GM12878 (cell line): ENCODE measurements around the gene KDM2A. TPM values are rescaled to one million over a fixed set of nuclear protein-coding genes. Genes with fewer than 3 reads are reported as not detected.

ENCODE experiments used
- ATAC-seq: fragments of 200-7000 bp; cut with Tn5 transposase; 3 replicates; pipeline ENCODE4 v1.9.1; 2020; ENCODE audit warnings: mild to moderate bottlenecking, moderate library complexity
- BruUV-seq: library from RNA; stranded (reverse); fragments of 400-500 nt; replicated peaks from 2 replicates; lab custom pipeline; 2021; lab: Mats Ljungman, UMichigan
- CTCF ChIA-PET: fragments of 300-600 bp; sonication (Branson Sonifier 250); formaldehyde crosslinking; extraction: SDS; loops from one replicate; lab custom pipeline; 2021; ENCODE audit warnings: inconsistent platforms; lab: Yijun Ruan, JAX
- POLR2A ChIA-PET: fragments of 350-600 bp; formaldehyde crosslinking; extraction: SDS; loops from one replicate; lab custom pipeline; 2021; ENCODE audit warnings: inconsistent platforms; lab: Charles Lee
- RAD21 ChIA-PET: fragments of 300-600 bp; sonication (Branson Sonifier 250); formaldehyde crosslinking; loops from one replicate; lab custom pipeline; 2023; ENCODE audit warnings: antibody characterized with exemption; ENCODE audit not compliant: unreplicated experiment; lab: Charles Lee
- SMC1A ChIA-PET: fragments of 300-600 bp; sonication (Branson Sonifier 250); formaldehyde crosslinking; loops from one replicate; lab custom pipeline; 2023; ENCODE audit not compliant: unreplicated experiment, uncharacterized antibody; lab: Charles Lee
- DNase-seq: peaks from one replicate; pipeline ENCODE4 v3.0.0-alpha.2; 2011; ENCODE audit warnings: low read depth, low spot score
- FAIRE-seq: peaks from 3 replicates; lab custom pipeline; 2011; peaks lifted over from hg19 to GRCh38; lab: Jason Lieb, UNC
- H2AFZ ChIP-seq: 2 replicates; pipeline ENCODE4 v1.6.0; 2011; ENCODE audit warnings: low read depth, low read length, control low read depth; ENCODE audit not compliant: control insufficient read depth
- H3K27ac ChIP-seq: 2 replicates; pipeline ENCODE4 v1.5.1; 2011; ENCODE audit warnings: control low read depth; ENCODE audit not compliant: control insufficient read depth, insufficient read depth
- H3K27me3 ChIP-seq, 2 experiments: replicated peaks in 1 of 2; 2 replicates each; pipeline versions ENCODE4 v1.6.0 to v1.6.1; 2011; ENCODE audit warnings: low read length in 1 of 2; ENCODE audit not compliant: control insufficient read depth in 2 of 2, insufficient read depth in 2 of 2
- H3K36me3 ChIP-seq, 2 experiments: 2 replicates each; pipeline ENCODE4 v1.5.1; 2011; ENCODE audit warnings: low read length in 1 of 2; ENCODE audit not compliant: control insufficient read depth in 2 of 2, insufficient read depth in 2 of 2
- H3K4me1 ChIP-seq: 2 replicates; pipeline ENCODE4 v1.6.1; 2011; ENCODE audit warnings: mild to moderate bottlenecking, low read length, moderate library complexity, mixed read lengths; ENCODE audit not compliant: control insufficient read depth, insufficient read depth
- H3K4me2 ChIP-seq: 2 replicates; pipeline ENCODE4 v1.6.0; 2011; ENCODE audit warnings: control low read depth; ENCODE audit not compliant: control insufficient read depth, insufficient read depth
- H3K4me3 ChIP-seq: fragments of 200-600 bp; sonication (generic); 2 replicates; pipeline ENCODE4 v1.5.1; 2016
- H3K79me2 ChIP-seq: 2 replicates; pipeline ENCODE4 v1.6.0; 2011; ENCODE audit warnings: low read length; ENCODE audit not compliant: control insufficient read depth, insufficient read depth
- H3K9ac ChIP-seq: 2 replicates; pipeline ENCODE4 v1.8.0; 2011; ENCODE audit warnings: low read length, control low read depth, mixed read lengths; ENCODE audit not compliant: control insufficient read depth, insufficient read depth
- H3K9me3 ChIP-seq: replicated peaks from 3 replicates; pipeline ENCODE4 v1.5.1; 2011; ENCODE audit warnings: mild to moderate bottlenecking, low read length; ENCODE audit not compliant: control insufficient read depth, insufficient read depth
- H4K20me1 ChIP-seq: 2 replicates; pipeline ENCODE4 v1.6.0; 2011; ENCODE audit not compliant: control insufficient read depth, insufficient read depth
- ASH2L ChIP-seq: fragments of 300-600, 200-600 bp; sonication (generic); IDR thresholded peaks from 2 replicates; pipeline ENCODE4 v1.6.1; 2017; ENCODE audit warnings: low read depth, mild to moderate bottlenecking, borderline replicate concordance
- EP300 ChIP-seq, 2 experiments: fragments of 150-350 bp in 1 of 2; IDR thresholded peaks; 2 replicates each; pipeline ENCODE4 v1.6.1; 2011 to 2012; ENCODE audit warnings: low read depth in 2 of 2, low read length in 2 of 2, borderline replicate concordance in 1 of 2, improper control_type of control experiment in 1 of 2, inconsistent platforms in 1 of 2; ENCODE audit not compliant: control insufficient read depth in 1 of 2
- NRF1 ChIP-seq: conservative IDR thresholded peaks from 2 replicates; pipeline ENCODE4 v1.6.1; 2011; ENCODE audit warnings: mild to moderate bottlenecking, low read depth, low read length, improper control_type of control experiment
- REST ChIP-seq: IDR thresholded peaks from 2 replicates; pipeline ENCODE4 v1.6.1; 2012; ENCODE audit warnings: mild to moderate bottlenecking, low read depth, low read length
- TCF7 ChIP-seq: IDR thresholded peaks from 2 replicates; pipeline ENCODE4 v1.6.1; 2014; ENCODE audit warnings: antibody characterized with exemption, borderline replicate concordance
- ZNF384 ChIP-seq: IDR thresholded peaks from 2 replicates; pipeline ENCODE4 v1.6.1; 2012; ENCODE audit warnings: low read depth, mild to moderate bottlenecking, low read length, improper control_type of control experiment, borderline replicate concordance
- ZNF592 ChIP-seq: fragments of 450-650 bp; IDR thresholded peaks from 2 replicates; pipeline ENCODE4 v1.6.1; 2017; ENCODE audit warnings: mild to moderate bottlenecking, moderate library complexity
- WGBS: methylation state at CpG from one replicate; pipeline ENCODE4 v1.1.6; 2016; ENCODE audit warnings: low lambda C conversion rate; ENCODE audit not compliant: insufficient replicate concordance, insufficient coverage; ENCODE audit errors: missing lambda C conversion rate; 5-methylcytosine and 5-hydroxymethylcytosine counted together
- in situ Hi-C: fragments of 300-500 bp; cut with MboI; formaldehyde crosslinking; loops from 9 replicates; pipeline ENCODE4 v1.14.3; 2018; ENCODE audit warnings: mixed read lengths
- intact Hi-C: fragments of 100-400 bp; cut with micrococcal nuclease; formaldehyde crosslinking; loops from one replicate; pipeline ENCODE4 v1.14.2; 2022; ENCODE audit not compliant: unreplicated experiment
- polyA plus RNA-seq, 11 experiments: library from polyadenylated mRNA; depleted of rRNA in 4 of 11; unstranded in 6 of 11; stranded (reverse) in 5 of 11; fragments of >200 nt; fragmentation: Nextera tagmentation in 4 of 11; fragmentation: Illumina TruSeq in 1 of 11; extraction: Ambion mirVana in 4 of 11; extraction: Trizol in 1 of 11; gene quantifications; 1 replicate in 1 of 11; 2 replicates in 10 of 11; pipeline versions ENCODE4 v1.2.1 to v1.2.3, GENCODE V29; 2011 to 2016; ENCODE audit warnings: inconsistent platforms in 2 of 11, missing spikeins in 2 of 11, low read depth in 1 of 11
- total RNA-seq, 4 experiments: library from RNA; depleted of rRNA in 3 of 4; stranded (reverse); fragments of >200 nt in 3 of 4; fragmentation: Illumina TruSeq in 1 of 4; extraction: Trizol in 1 of 4; gene quantifications; 2 replicates each; pipeline versions ENCODE4 v1.2.1 to v1.2.3, GENCODE V29; 2013 to 2021
- TF ChIP-seq, protein P1 (sequence below): IDR thresholded peaks from 2 replicates; pipeline ENCODE4 v1.6.1; 2011; ENCODE audit warnings: borderline replicate concordance, low read depth, mild to moderate bottlenecking, moderate library complexity, mixed read lengths, low read length; ENCODE audit not compliant: insufficient read depth; ENCODE audit errors: extremely low read length

KDM2A gene
- total and polyA plus RNA-seq, 10 of the 15 experiments (the other 5 are each of a cell fraction or from before 2014, with no cell fraction given), result 10.5 to 69.3 (median 41.6) TPM

DNA sequence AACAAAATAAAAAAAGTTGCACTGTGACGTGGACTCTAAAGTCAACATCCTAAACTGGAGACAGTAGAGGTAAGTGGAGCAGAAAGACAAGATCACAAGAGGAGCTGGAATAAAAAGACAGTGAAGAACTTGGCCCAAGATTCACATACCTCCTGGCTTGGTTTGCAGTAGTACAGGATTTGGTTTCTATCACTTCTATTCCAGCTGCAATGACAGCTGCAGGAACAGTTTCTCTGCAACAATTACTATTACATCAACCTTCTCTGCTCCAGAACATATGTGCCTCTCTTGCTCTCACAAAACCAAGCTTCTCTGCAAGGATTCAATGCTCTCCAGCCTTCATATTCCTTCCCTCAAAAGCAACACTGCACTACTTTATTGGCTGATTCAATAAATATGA, 7.8 kb upstream of the KDM2A start:
- FAIRE-seq (no peak), DNase-seq (no peak), ATAC-seq (no peak)
- intact Hi-C loops, result no loop called here
- ChIA-PET RAD21 (interaction anchor here (0.9 kb wide), 1 partner anchor 16 kb away, joined by 3 read pairs; no protein-coding TSS in a partner anchor), CTCF (interaction anchor here (0.5 to 0.9 kb wide), 2 partner anchors 13 to 37 kb away, joined by 3 read pairs; no protein-coding TSS in a partner anchor), SMC1A (interaction anchor here (1.3 kb wide), 1 partner anchor 232 kb away, joined by 3 read pairs; no protein-coding TSS in a partner anchor)
- H3K4me3 ChIP-seq, result no peak overlapping the region
- H3K9ac ChIP-seq, result no peak overlapping the region
- no peaks in the 10 kb centered on the region for H3K9me3 ChIP-seq
- peaks cover 40% of the 10 kb centered on the region for H3K4me1 ChIP-seq
- H3K36me3 ChIP-seq, result no peaks in the 10 kb centered on the region
- H3K4me2 ChIP-seq, result no peak overlapping the region
- TF ChIP-seq EP300 (IDR thresholded peaks at IDR 0.05; ENCODE audit: borderline replicate concordance in 1 of 2, control insufficient read depth in 1 of 2, low read depth in 2 of 2, low read length in 2 of 2) (no peak), ZNF384 (no peak), ZNF592 (no peak), TCF7 (no peak), REST (no peak), ASH2L (no peak), NRF1 (no peak)
- TF ChIP-seq, protein P1, sequence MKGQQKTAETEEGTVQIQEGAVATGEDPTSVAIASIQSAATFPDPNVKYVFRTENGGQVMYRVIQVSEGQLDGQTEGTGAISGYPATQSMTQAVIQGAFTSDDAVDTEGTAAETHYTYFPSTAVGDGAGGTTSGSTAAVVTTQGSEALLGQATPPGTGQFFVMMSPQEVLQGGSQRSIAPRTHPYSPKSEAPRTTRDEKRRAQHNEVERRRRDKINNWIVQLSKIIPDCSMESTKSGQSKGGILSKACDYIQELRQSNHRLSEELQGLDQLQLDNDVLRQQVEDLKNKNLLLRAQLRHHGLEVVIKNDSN, result no peak
- TF ChIP-seq, all 136 proteins: peak for 0
- POLR2A ChIA-PET, result interaction anchor here (0.7 to 1.4 kb wide), 2 partner anchors 8 to 9 kb away, joined by 3 read pairs; partner anchors contain the start of gene KDM2A
- 11% methylated on average over 1 of the region's 1 CpG for WGBS
- no TSS peak for BruUV-seq
- Histone ChIP-seq H3K27me3 (no peaks in the 10 kb centered on the region), H3K79me2 (no peaks in the 10 kb centered on the region), H3K27ac (no peak overlapping the region), H4K20me1 (no peaks in the 10 kb centered on the region), H2AFZ (0 out of 2 replicates have a peak overlapping the region, but pooled peaks have one; percentile 24)
- in situ Hi-C loops, result no loop called here
